HEK293 (cell line): Measurements from ENCODE around the gene MFGE8.

Experiments
- KLF16 ChIP-seq: fragments of 450-650 bp; formaldehyde crosslinking; IDR thresholded peaks from 2 replicates; pipeline ENCODE4 v1.5.1; 2017; ENCODE audit warnings: missing biosample characterization, missing genetic modification characterization
- RBAK ChIP-seq: fragments of 450-650 bp; formaldehyde crosslinking; IDR thresholded peaks from 2 replicates; pipeline ENCODE4 v1.5.1; 2016; ENCODE audit warnings: missing biosample characterization, missing genetic modification characterization
- ZBTB20 ChIP-seq: fragments of 450-650 bp; formaldehyde crosslinking; IDR thresholded peaks from 2 replicates; pipeline ENCODE4 v1.5.1; 2016; ENCODE audit warnings: missing biosample characterization, missing genetic modification characterization
- ZNF114 ChIP-seq: fragments of 450-650 bp; formaldehyde crosslinking; IDR thresholded peaks from 2 replicates; pipeline ENCODE4 v1.5.0; 2017; ENCODE audit warnings: missing biosample characterization, missing genetic modification characterization
- ZNF138 ChIP-seq: fragments of 450-650 bp; formaldehyde crosslinking; IDR thresholded peaks from 2 replicates; pipeline ENCODE4 v1.5.1; 2016; ENCODE audit warnings: missing biosample characterization, missing genetic modification characterization, borderline replicate concordance
- ZNF184 ChIP-seq: fragments of 450-650 bp; IDR thresholded peaks from 2 replicates; pipeline ENCODE4 v1.5.1; 2018; ENCODE audit warnings: missing biosample characterization, mild to moderate bottlenecking, missing genetic modification characterization
- ZNF239 ChIP-seq: fragments of 450-650 bp; formaldehyde crosslinking; IDR thresholded peaks from 2 replicates; pipeline ENCODE4 v1.5.1; 2016; ENCODE audit warnings: missing biosample characterization, missing genetic modification characterization
- ZNF792 ChIP-seq: fragments of 450-650 bp; formaldehyde crosslinking; IDR thresholded peaks from 2 replicates; pipeline ENCODE4 v1.5.1; 2016; ENCODE audit warnings: missing biosample characterization, missing genetic modification characterization
- TF ChIP-seq, protein P1 (sequence below): fragments of 450-650 bp; formaldehyde crosslinking; IDR thresholded peaks from 2 replicates; pipeline ENCODE4 v1.5.1; 2016; ENCODE audit warnings: missing biosample characterization, missing genetic modification characterization
- TF ChIP-seq, protein P2 (sequence below): fragments of 450-650 bp; formaldehyde crosslinking; IDR thresholded peaks from 2 replicates; pipeline ENCODE4 v1.5.1; 2016; ENCODE audit warnings: missing biosample characterization, missing genetic modification characterization
- TF ChIP-seq, protein P3 (sequence below): fragments of 450-650 bp; formaldehyde crosslinking; IDR thresholded peaks from 2 replicates; pipeline ENCODE4; 2016; ENCODE audit warnings: missing biosample characterization, missing genetic modification characterization
- TF ChIP-seq, protein P4 (sequence below): fragments of 450-650 bp; formaldehyde crosslinking; IDR thresholded peaks from 2 replicates; pipeline ENCODE4 v1.5.1; 2016; ENCODE audit warnings: missing biosample characterization, missing genetic modification characterization
- TF ChIP-seq, protein P5 (sequence below): fragments of 450-650 bp; formaldehyde crosslinking; conservative IDR thresholded peaks from 2 replicates; pipeline ENCODE4 v1.5.1; 2016; ENCODE audit warnings: low read depth, missing biosample characterization, missing genetic modification characterization
- TF ChIP-seq, protein P6 (sequence below): fragments of 450-650 bp; formaldehyde crosslinking; IDR thresholded peaks from 2 replicates; pipeline ENCODE4 v1.5.1; 2017; ENCODE audit warnings: missing biosample characterization, missing genetic modification characterization

DNA sequence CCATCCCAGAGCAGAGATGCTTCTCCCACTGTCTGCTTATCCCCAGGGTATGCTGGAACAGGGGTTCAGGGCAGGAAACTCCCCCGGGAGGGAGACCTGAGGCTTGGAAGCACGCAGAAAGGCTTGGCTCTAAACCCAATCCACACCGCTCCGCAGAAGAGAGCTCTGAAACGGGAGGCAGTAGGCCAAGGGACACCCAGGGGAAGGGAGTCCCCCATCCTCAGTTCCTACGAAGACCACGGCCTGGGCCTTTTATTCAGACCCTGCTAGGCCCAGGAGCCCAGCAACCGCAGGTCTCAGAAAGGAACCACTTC lies 16.1 kb downstream of the MFGE8 start:
- TF ChIP-seq, protein P1, sequence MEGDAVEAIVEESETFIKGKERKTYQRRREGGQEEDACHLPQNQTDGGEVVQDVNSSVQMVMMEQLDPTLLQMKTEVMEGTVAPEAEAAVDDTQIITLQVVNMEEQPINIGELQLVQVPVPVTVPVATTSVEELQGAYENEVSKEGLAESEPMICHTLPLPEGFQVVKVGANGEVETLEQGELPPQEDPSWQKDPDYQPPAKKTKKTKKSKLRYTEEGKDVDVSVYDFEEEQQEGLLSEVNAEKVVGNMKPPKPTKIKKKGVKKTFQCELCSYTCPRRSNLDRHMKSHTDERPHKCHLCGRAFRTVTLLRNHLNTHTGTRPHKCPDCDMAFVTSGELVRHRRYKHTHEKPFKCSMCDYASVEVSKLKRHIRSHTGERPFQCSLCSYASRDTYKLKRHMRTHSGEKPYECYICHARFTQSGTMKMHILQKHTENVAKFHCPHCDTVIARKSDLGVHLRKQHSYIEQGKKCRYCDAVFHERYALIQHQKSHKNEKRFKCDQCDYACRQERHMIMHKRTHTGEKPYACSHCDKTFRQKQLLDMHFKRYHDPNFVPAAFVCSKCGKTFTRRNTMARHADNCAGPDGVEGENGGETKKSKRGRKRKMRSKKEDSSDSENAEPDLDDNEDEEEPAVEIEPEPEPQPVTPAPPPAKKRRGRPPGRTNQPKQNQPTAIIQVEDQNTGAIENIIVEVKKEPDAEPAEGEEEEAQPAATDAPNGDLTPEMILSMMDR = no peak
- TF ChIP-seq, protein P2, sequence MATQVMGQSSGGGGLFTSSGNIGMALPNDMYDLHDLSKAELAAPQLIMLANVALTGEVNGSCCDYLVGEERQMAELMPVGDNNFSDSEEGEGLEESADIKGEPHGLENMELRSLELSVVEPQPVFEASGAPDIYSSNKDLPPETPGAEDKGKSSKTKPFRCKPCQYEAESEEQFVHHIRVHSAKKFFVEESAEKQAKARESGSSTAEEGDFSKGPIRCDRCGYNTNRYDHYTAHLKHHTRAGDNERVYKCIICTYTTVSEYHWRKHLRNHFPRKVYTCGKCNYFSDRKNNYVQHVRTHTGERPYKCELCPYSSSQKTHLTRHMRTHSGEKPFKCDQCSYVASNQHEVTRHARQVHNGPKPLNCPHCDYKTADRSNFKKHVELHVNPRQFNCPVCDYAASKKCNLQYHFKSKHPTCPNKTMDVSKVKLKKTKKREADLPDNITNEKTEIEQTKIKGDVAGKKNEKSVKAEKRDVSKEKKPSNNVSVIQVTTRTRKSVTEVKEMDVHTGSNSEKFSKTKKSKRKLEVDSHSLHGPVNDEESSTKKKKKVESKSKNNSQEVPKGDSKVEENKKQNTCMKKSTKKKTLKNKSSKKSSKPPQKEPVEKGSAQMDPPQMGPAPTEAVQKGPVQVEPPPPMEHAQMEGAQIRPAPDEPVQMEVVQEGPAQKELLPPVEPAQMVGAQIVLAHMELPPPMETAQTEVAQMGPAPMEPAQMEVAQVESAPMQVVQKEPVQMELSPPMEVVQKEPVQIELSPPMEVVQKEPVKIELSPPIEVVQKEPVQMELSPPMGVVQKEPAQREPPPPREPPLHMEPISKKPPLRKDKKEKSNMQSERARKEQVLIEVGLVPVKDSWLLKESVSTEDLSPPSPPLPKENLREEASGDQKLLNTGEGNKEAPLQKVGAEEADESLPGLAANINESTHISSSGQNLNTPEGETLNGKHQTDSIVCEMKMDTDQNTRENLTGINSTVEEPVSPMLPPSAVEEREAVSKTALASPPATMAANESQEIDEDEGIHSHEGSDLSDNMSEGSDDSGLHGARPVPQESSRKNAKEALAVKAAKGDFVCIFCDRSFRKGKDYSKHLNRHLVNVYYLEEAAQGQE (tag by site-specific recombination) = no peak
- TF ChIP-seq, protein P3, sequence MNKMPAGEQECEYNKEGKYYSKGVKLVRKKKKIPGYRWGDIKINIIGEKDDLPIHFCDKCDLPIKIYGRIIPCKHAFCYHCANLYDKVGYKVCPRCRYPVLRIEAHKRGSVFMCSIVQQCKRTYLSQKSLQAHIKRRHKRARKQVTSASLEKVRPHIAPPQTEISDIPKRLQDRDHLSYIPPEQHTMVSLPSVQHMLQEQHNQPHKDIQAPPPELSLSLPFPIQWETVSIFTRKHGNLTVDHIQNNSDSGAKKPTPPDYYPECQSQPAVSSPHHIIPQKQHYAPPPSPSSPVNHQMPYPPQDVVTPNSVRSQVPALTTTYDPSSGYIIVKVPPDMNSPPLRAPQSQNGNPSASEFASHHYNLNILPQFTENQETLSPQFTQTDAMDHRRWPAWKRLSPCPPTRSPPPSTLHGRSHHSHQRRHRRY (tag by site-specific recombination) = no peak
- TF ChIP-seq, protein P4, sequence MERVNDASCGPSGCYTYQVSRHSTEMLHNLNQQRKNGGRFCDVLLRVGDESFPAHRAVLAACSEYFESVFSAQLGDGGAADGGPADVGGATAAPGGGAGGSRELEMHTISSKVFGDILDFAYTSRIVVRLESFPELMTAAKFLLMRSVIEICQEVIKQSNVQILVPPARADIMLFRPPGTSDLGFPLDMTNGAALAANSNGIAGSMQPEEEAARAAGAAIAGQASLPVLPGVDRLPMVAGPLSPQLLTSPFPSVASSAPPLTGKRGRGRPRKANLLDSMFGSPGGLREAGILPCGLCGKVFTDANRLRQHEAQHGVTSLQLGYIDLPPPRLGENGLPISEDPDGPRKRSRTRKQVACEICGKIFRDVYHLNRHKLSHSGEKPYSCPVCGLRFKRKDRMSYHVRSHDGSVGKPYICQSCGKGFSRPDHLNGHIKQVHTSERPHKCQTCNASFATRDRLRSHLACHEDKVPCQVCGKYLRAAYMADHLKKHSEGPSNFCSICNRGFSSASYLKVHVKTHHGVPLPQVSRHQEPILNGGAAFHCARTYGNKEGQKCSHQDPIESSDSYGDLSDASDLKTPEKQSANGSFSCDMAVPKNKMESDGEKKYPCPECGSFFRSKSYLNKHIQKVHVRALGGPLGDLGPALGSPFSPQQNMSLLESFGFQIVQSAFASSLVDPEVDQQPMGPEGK = no peak
- TF ChIP-seq, protein P5, sequence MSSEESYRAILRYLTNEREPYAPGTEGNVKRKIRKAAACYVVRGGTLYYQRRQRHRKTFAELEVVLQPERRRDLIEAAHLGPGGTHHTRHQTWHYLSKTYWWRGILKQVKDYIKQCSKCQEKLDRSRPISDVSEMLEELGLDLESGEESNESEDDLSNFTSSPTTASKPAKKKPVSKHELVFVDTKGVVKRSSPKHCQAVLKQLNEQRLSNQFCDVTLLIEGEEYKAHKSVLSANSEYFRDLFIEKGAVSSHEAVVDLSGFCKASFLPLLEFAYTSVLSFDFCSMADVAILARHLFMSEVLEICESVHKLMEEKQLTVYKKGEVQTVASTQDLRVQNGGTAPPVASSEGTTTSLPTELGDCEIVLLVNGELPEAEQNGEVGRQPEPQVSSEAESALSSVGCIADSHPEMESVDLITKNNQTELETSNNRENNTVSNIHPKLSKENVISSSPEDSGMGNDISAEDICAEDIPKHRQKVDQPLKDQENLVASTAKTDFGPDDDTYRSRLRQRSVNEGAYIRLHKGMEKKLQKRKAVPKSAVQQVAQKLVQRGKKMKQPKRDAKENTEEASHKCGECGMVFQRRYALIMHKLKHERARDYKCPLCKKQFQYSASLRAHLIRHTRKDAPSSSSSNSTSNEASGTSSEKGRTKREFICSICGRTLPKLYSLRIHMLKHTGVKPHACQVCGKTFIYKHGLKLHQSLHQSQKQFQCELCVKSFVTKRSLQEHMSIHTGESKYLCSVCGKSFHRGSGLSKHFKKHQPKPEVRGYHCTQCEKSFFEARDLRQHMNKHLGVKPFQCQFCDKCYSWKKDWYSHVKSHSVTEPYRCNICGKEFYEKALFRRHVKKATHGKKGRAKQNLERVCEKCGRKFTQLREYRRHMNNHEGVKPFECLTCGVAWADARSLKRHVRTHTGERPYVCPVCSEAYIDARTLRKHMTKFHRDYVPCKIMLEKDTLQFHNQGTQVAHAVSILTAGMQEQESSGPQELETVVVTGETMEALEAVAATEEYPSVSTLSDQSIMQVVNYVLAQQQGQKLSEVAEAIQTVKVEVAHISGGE (tag by site-specific recombination) = no peak
- TF ChIP-seq RBAK = no peak
- TF ChIP-seq ZNF239 (tag by site-specific recombination) = no peak
- TF ChIP-seq ZNF114 (tag by site-specific recombination) = no peak
- no peak for TF ChIP-seq ZBTB20 (tag by site-specific recombination)
- TF ChIP-seq ZNF792 (tag by site-specific recombination) = no peak
- TF ChIP-seq KLF16 (tag by site-specific recombination) = no peak
- no peak for TF ChIP-seq ZNF138
- no peak for TF ChIP-seq ZNF184 (tag by site-specific recombination)
- TF ChIP-seq, protein P6, sequence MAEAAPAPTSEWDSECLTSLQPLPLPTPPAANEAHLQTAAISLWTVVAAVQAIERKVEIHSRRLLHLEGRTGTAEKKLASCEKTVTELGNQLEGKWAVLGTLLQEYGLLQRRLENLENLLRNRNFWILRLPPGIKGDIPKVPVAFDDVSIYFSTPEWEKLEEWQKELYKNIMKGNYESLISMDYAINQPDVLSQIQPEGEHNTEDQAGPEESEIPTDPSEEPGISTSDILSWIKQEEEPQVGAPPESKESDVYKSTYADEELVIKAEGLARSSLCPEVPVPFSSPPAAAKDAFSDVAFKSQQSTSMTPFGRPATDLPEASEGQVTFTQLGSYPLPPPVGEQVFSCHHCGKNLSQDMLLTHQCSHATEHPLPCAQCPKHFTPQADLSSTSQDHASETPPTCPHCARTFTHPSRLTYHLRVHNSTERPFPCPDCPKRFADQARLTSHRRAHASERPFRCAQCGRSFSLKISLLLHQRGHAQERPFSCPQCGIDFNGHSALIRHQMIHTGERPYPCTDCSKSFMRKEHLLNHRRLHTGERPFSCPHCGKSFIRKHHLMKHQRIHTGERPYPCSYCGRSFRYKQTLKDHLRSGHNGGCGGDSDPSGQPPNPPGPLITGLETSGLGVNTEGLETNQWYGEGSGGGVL = no peak
